ENCODE results near the gene TTC32. TPM values are rescaled to one million over a fixed set of nuclear protein-coding genes. Genes with fewer than 3 reads are reported as not detected.

Gene TTC32
- total RNA-seq, 1 experiment from 2014 or later: 9.9 TPM

DNA sequence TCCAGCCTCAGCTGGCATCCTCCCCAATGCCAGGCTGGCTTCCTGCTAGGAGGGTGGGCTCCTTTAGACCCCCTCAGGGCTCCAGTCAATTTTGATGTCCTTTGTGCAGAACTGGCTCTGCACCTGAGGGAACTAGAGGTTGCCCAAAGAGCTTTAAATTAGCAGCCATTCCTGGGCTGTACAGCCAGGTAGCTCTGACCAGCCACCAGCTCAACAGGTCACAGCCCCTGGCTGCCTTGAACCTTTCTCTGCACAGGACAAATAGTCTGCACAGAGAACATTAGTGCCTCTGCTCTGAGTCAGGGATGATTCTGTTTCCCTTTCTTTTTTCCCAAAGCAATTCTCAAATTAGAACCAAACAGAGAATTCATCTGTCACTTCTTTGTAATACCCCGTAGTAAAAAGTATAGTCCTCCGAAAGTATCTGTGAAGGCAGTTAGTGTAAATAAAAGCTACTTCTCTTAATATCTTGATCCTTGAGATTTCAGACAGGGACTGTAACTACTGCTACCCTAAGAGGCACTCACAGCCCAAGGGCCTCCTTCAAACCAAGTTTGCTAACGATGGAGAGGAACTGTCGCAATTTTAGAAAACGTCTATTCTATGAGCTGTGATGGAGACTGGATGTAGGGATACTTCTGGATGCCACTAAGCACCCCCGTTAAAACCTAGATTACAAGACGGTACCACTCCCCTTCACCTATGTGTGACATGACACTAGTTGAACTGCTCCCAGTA is 3.0 kb downstream of the TTC32 start:
- ChIA-PET POLR2A (no interaction called here), CTCF (no interaction called here)
- DNase-seq (ENCODE audit: low spot score) (no peak), ATAC-seq (no peak)
- no peaks in the 10 kb centered on the region for H3K27me3 Mint-ChIP-seq (ENCODE audit: low read depth)
- H3K36me3 Mint-ChIP-seq: no peaks in the 10 kb centered on the region
- H3K4me3 Mint-ChIP-seq: no peak overlapping the region
- H3K4me1 Mint-ChIP-seq: peaks cover 15% of the 10 kb centered on the region
- no peaks in the 10 kb centered on the region for H3K9me3 Mint-ChIP-seq
- TF ChIP-seq EMX1 (CRISPR knock-in tag; IDR thresholded peaks at IDR 0.05) (no peak), ZNF138 (CRISPR knock-in tag; conservative IDR thresholded peaks at IDR 0.05) (no peak), GRHL2 (CRISPR knock-in tag; IDR thresholded peaks at IDR 0.05; ENCODE audit: insufficient replicate concordance, severe bottlenecking) (no peak), KAT7 (CRISPR knock-in tag; IDR thresholded peaks at IDR 0.05; ENCODE audit: borderline replicate concordance) (no peak), TEAD4 (CRISPR knock-in tag; IDR thresholded peaks at IDR 0.05) (no peak)
- H3K27ac Mint-ChIP-seq: no peak overlapping the region

DNA sequence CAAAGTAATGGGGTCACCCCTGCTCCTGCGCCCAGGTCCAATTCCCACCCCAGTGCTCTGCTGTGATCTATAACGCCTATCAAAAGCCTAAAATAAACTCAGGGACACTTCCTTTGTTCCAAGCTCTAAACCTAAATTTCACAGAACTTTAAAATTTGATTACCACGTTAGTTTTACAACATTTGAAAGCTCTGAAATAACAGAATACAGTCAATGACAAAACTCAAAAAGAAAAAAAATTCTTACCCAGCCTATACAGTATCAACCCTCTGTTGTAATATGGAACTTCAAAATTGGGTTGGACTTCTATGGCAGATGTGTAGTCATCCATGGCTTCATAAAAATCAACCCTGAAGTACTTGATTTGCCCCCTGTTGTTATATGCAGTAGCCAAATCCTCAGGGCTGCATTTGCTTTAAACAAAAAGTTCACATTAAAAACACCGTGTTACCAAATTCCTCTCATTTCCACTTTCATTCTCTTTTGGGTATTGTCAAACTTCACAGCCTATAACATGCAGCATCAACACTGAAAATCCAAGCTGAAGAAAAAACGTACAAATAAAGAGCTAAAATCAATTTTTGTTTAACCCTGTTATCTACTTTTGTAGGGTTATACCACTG is 4.0 kb downstream of the TTC32 start:
- Mint-ChIP-seq H3K36me3 (no peaks in the 10 kb centered on the region), H3K4me3 (no peak overlapping the region), H3K27ac (no peak overlapping the region), H3K27me3 (ENCODE audit: low read depth) (no peaks in the 10 kb centered on the region), H3K4me1 (peaks cover 14% of the 10 kb centered on the region), H3K9me3 (no peaks in the 10 kb centered on the region)
- CTCF ChIA-PET: interaction anchor here (1.1 kb wide), 1 partner anchor 118 kb away, joined by 4 read pairs; no protein-coding TSS in a partner anchor
- DNase-seq (ENCODE audit: low spot score): no peak
- POLR2A ChIA-PET: no interaction called here
- no peak for ATAC-seq
- TF ChIP-seq PRRX2 (CRISPR knock-in tag; IDR thresholded peaks at IDR 0.05): no peak
- no peak for TF ChIP-seq SOX15 (CRISPR knock-in tag; IDR thresholded peaks at IDR 0.05)
- TF ChIP-seq, protein P1, sequence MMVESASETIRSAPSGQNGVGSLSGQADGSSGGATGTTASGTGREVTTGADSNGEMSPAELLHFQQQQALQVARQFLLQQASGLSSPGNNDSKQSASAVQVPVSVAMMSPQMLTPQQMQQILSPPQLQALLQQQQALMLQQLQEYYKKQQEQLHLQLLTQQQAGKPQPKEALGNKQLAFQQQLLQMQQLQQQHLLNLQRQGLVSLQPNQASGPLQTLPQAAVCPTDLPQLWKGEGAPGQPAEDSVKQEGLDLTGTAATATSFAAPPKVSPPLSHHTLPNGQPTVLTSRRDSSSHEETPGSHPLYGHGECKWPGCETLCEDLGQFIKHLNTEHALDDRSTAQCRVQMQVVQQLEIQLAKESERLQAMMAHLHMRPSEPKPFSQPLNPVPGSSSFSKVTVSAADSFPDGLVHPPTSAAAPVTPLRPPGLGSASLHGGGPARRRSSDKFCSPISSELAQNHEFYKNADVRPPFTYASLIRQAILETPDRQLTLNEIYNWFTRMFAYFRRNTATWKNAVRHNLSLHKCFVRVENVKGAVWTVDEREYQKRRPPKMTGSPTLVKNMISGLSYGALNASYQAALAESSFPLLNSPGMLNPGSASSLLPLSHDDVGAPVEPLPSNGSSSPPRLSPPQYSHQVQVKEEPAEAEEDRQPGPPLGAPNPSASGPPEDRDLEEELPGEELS (CRISPR knock-in tag; IDR thresholded peaks at IDR 0.05): no peak
- TF ChIP-seq, protein P2, sequence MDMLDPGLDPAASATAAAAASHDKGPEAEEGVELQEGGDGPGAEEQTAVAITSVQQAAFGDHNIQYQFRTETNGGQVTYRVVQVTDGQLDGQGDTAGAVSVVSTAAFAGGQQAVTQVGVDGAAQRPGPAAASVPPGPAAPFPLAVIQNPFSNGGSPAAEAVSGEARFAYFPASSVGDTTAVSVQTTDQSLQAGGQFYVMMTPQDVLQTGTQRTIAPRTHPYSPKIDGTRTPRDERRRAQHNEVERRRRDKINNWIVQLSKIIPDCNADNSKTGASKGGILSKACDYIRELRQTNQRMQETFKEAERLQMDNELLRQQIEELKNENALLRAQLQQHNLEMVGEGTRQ (CRISPR knock-in tag; IDR thresholded peaks at IDR 0.05): no peak
- TF ChIP-seq, protein P3, sequence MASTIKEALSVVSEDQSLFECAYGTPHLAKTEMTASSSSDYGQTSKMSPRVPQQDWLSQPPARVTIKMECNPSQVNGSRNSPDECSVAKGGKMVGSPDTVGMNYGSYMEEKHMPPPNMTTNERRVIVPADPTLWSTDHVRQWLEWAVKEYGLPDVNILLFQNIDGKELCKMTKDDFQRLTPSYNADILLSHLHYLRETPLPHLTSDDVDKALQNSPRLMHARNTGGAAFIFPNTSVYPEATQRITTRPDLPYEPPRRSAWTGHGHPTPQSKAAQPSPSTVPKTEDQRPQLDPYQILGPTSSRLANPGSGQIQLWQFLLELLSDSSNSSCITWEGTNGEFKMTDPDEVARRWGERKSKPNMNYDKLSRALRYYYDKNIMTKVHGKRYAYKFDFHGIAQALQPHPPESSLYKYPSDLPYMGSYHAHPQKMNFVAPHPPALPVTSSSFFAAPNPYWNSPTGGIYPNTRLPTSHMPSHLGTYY (CRISPR knock-in tag; IDR thresholded peaks at IDR 0.05): no peak
- no peak for TF ChIP-seq ZNF232 (CRISPR knock-in tag; IDR thresholded peaks at IDR 0.05)
- no peak for TF ChIP-seq NFATC4 (CRISPR knock-in tag; IDR thresholded peaks at IDR 0.05)
- TF ChIP-seq HMGA2 (CRISPR knock-in tag; IDR thresholded peaks at IDR 0.05): no peak
- TF ChIP-seq, protein P4, sequence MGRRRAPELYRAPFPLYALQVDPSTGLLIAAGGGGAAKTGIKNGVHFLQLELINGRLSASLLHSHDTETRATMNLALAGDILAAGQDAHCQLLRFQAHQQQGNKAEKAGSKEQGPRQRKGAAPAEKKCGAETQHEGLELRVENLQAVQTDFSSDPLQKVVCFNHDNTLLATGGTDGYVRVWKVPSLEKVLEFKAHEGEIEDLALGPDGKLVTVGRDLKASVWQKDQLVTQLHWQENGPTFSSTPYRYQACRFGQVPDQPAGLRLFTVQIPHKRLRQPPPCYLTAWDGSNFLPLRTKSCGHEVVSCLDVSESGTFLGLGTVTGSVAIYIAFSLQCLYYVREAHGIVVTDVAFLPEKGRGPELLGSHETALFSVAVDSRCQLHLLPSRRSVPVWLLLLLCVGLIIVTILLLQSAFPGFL (CRISPR knock-in tag; IDR thresholded peaks at IDR 0.05; ENCODE audit: borderline replicate concordance): no peak
- no peak for TF ChIP-seq TEAD4 (CRISPR knock-in tag; IDR thresholded peaks at IDR 0.05)
- TF ChIP-seq CREM (CRISPR knock-in tag; IDR thresholded peaks at IDR 0.05): no peak
- no peak for TF ChIP-seq ZNF423 (CRISPR knock-in tag; IDR thresholded peaks at IDR 0.05)
- no peak for TF ChIP-seq OVOL2 (CRISPR knock-in tag; IDR thresholded peaks at IDR 0.05; ENCODE audit: borderline replicate concordance)
- TF ChIP-seq, protein P5, sequence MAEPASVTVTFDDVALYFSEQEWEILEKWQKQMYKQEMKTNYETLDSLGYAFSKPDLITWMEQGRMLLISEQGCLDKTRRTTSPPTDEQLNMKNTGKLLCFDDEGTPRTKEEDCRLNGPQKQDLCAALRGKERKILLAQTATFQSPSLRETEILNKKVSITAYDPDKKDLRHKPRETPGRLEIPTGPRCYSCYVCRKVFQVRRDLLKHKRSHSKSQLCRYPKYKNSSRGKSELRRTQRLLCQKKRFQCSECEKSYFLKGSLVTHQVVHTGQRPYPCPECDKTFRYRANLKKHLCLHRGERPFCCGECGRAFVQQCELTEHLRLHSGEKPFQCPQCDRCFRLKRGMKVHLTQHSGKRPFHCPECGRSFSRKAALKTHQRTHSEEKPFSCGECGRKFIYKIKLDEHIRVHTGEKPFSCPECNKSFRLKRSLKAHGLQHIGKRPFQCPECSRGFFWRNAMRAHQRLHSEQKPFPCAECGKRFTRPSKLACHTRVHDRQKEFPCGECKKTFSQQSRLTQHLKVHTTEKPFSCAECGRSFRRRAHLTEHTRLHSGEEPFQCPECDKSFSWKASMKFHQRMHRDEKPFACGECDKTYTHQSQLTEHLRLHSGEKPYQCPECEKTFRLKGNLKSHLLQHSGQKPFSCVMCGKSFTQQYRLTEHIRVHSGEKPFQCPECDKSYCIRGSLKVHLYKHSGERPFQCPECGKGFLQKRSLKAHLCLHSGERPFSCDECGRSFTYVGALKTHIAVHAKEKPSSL (CRISPR knock-in tag; conservative IDR thresholded peaks at IDR 0.05): no peak
- TF ChIP-seq, protein P6, sequence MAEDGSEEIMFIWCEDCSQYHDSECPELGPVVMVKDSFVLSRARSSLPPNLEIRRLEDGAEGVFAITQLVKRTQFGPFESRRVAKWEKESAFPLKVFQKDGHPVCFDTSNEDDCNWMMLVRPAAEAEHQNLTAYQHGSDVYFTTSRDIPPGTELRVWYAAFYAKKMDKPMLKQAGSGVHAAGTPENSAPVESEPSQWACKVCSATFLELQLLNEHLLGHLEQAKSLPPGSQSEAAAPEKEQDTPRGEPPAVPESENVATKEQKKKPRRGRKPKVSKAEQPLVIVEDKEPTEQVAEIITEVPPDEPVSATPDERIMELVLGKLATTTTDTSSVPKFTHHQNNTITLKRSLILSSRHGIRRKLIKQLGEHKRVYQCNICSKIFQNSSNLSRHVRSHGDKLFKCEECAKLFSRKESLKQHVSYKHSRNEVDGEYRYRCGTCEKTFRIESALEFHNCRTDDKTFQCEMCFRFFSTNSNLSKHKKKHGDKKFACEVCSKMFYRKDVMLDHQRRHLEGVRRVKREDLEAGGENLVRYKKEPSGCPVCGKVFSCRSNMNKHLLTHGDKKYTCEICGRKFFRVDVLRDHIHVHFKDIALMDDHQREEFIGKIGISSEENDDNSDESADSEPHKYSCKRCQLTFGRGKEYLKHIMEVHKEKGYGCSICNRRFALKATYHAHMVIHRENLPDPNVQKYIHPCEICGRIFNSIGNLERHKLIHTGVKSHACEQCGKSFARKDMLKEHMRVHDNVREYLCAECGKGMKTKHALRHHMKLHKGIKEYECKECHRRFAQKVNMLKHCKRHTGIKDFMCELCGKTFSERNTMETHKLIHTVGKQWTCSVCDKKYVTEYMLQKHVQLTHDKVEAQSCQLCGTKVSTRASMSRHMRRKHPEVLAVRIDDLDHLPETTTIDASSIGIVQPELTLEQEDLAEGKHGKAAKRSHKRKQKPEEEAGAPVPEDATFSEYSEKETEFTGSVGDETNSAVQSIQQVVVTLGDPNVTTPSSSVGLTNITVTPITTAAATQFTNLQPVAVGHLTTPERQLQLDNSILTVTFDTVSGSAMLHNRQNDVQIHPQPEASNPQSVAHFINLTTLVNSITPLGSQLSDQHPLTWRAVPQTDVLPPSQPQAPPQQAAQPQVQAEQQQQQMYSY (CRISPR knock-in tag; IDR thresholded peaks at IDR 0.05): no peak
- TF ChIP-seq, protein P7, sequence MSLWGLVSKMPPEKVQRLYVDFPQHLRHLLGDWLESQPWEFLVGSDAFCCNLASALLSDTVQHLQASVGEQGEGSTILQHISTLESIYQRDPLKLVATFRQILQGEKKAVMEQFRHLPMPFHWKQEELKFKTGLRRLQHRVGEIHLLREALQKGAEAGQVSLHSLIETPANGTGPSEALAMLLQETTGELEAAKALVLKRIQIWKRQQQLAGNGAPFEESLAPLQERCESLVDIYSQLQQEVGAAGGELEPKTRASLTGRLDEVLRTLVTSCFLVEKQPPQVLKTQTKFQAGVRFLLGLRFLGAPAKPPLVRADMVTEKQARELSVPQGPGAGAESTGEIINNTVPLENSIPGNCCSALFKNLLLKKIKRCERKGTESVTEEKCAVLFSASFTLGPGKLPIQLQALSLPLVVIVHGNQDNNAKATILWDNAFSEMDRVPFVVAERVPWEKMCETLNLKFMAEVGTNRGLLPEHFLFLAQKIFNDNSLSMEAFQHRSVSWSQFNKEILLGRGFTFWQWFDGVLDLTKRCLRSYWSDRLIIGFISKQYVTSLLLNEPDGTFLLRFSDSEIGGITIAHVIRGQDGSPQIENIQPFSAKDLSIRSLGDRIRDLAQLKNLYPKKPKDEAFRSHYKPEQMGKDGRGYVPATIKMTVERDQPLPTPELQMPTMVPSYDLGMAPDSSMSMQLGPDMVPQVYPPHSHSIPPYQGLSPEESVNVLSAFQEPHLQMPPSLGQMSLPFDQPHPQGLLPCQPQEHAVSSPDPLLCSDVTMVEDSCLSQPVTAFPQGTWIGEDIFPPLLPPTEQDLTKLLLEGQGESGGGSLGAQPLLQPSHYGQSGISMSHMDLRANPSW (CRISPR knock-in tag; conservative IDR thresholded peaks at IDR 0.05; ENCODE audit: low read depth): no peak
